BLaER1 treated with 17β-estradiol and CSF1 and Interleukin-3, amounts not matched to agents 10 nM and 100 nM (cell line): ENCODE data around the gene FARP1.

Source experiments
- H3K27ac ChIP-seq, 11 experiments: shearing (Covaris generic); formaldehyde crosslinking; 2 replicates each; pipeline ENCODE4 v1.8.1; 2022
- H3K27me3 ChIP-seq, 11 experiments: shearing (Covaris generic); formaldehyde crosslinking; 2 replicates each; pipeline ENCODE4 v1.8.1; 2022
- H3K36me3 ChIP-seq, 11 experiments: shearing (Covaris generic); formaldehyde crosslinking; 2 replicates each; pipeline ENCODE4 v1.8.1; 2022
- H3K4me1 ChIP-seq, 10 experiments: shearing (Covaris generic); formaldehyde crosslinking; 2 replicates each; pipeline ENCODE4 v1.8.1; 2022
- H3K4me2 ChIP-seq, 11 experiments: shearing (Covaris generic); formaldehyde crosslinking; 2 replicates each; pipeline ENCODE4 v1.8.1; 2022
- H3K4me3 ChIP-seq, 10 experiments: shearing (Covaris generic); formaldehyde crosslinking; 2 replicates each; pipeline ENCODE4 v1.8.1; 2022
- H3K9ac ChIP-seq, 11 experiments: shearing (Covaris generic); formaldehyde crosslinking; 2 replicates each; pipeline ENCODE4 v1.8.1; 2022
- H3K9me3 ChIP-seq, 11 experiments: shearing (Covaris generic); formaldehyde crosslinking; replicated peaks in 1 of 11; 2 replicates each; pipeline ENCODE4 v1.8.1; 2022
- H4K20me1 ChIP-seq, 11 experiments: shearing (Covaris generic); formaldehyde crosslinking; 2 replicates each; pipeline ENCODE4 v1.8.1; 2022
- Cebpa-rat ChIP-seq, 11 experiments: shearing (Covaris generic); IDR thresholded peaks; 2 replicates each; pipeline ENCODE4 v1.8.1; 2022

Gene FARP1

GRCh38 chr13:98278068-98278724 is 135.3 kb downstream of the FARP1 start:
- Histone ChIP-seq H3K27ac (peak overlapping the region in 1 of 11 experiments; percentile 6; a peak in 1 of 22 replicates), H3K9ac (no peak overlapping the region), H3K9me3 (no peaks in the 10 kb centered on the region), H3K4me1 (peaks cover 40 to 61% (median 51%) of the 10 kb centered on the region in 10 experiments), H3K36me3 (no peaks in the 10 kb centered on the region), H3K27me3 (no peaks in the 10 kb centered on the region), H3K4me3 (no peak overlapping the region), H3K4me2 (peak overlapping the region in 4 of 11 experiments; percentile 2 to 23 (median 8); a peak in 3 of 22 replicates), H4K20me1 (peaks cover 0 to 12% (median 0%) of the 10 kb centered on the region in 11 experiments; a peak in 2 of 22 replicates)
- no peak for TF ChIP-seq Cebpa-rat (IDR thresholded peaks at IDR 0.05)

- no peaks in the 10 kb centered on the region for H3K27me3 ChIP-seq
- H3K9ac ChIP-seq: peak overlapping the region; percentile 71 to 84 (median 80)
- H4K20me1 ChIP-seq: peaks cover 0 to 6% (median 0%) of the 10 kb centered on the region in 11 experiments; a peak in 2 of 22 replicates
- H3K9me3 ChIP-seq: no peaks in the 10 kb centered on the region
- H3K4me1 ChIP-seq: peaks cover 43 to 59% (median 49%) of the 10 kb centered on the region in 10 experiments
- peak overlapping the region; percentile 80 to 93 (median 88); a peak in 21 of 22 replicates for H3K27ac ChIP-seq
- TF ChIP-seq Cebpa-rat (IDR thresholded peaks at IDR 0.05): peak in 5 of 11 experiments; percentile 24 to 54 (median 37); a peak in 2 of 22 replicates
- H3K36me3 ChIP-seq: no peaks in the 10 kb centered on the region
- peak overlapping the region; percentile 82 to 98 (median 94) for H3K4me2 ChIP-seq
- peak overlapping the region; percentile 49 to 71 (median 58) for H3K4me3 ChIP-seq
These were observed 136.7 kb downstream of the FARP1 start for GRCh38 chr13:98279473-98280175.

GRCh38 chr13:98280176-98280510 is 137.2 kb downstream of the FARP1 start:
- Histone ChIP-seq H4K20me1 (peaks cover 0 to 4% (median 0%) of the 10 kb centered on the region in 11 experiments; a peak in 1 of 22 replicates), H3K27me3 (no peaks in the 10 kb centered on the region), H3K9ac (peak overlapping the region; percentile 71 to 84 (median 80)), H3K4me1 (peaks cover 43 to 59% (median 49%) of the 10 kb centered on the region in 10 experiments), H3K4me2 (peak overlapping the region; percentile 82 to 98 (median 94)), H3K4me3 (peak overlapping the region; percentile 49 to 71 (median 58)), H3K27ac (peak overlapping the region; percentile 80 to 93 (median 88)), H3K9me3 (no peaks in the 10 kb centered on the region), H3K36me3 (no peaks in the 10 kb centered on the region)
- TF ChIP-seq Cebpa-rat (IDR thresholded peaks at IDR 0.05): no peak

- no peak overlapping the region for H3K4me3 ChIP-seq
- H3K27me3 ChIP-seq: no peaks in the 10 kb centered on the region
- H3K36me3 ChIP-seq: peaks cover 0 to 5% (median 0%) of the 10 kb centered on the region in 11 experiments; a peak in 2 of 22 replicates
- H3K4me1 ChIP-seq: peaks cover 18 to 42% (median 29%) of the 10 kb centered on the region in 10 experiments
- 0 out of 22 replicates have a peak overlapping the region, but pooled peaks of 2 of the 11 experiments have one; percentile 6 to 17 for H3K4me2 ChIP-seq
- H3K9me3 ChIP-seq: 0 out of 22 replicates have a peak, but pooled peaks cover 0 to 4% (median 0%) of the 10 kb centered on the region in 11 experiments
- H3K9ac ChIP-seq: no peak overlapping the region
- no peak overlapping the region for H3K27ac ChIP-seq
- H4K20me1 ChIP-seq: peaks cover 0 to 4% (median 0%) of the 10 kb centered on the region in 11 experiments; a peak in 1 of 22 replicates
- TF ChIP-seq Cebpa-rat (IDR thresholded peaks at IDR 0.05): no peak
These were observed 141.8 kb downstream of the FARP1 start for GRCh38 chr13:98284679-98285078.

GRCh38 chr13:98285317-98285716 is 142.4 kb downstream of the FARP1 start:
- H3K27ac ChIP-seq: no peak overlapping the region
- H4K20me1 ChIP-seq: peaks cover 0 to 4% (median 0%) of the 10 kb centered on the region in 11 experiments; a peak in 1 of 22 replicates
- peaks cover 13 to 38% (median 23%) of the 10 kb centered on the region in 10 experiments for H3K4me1 ChIP-seq
- peaks cover 0 to 12% (median 0%) of the 10 kb centered on the region in 11 experiments; a peak in 2 of 22 replicates for H3K36me3 ChIP-seq
- H3K4me2 ChIP-seq: 0 out of 22 replicates have a peak overlapping the region, but pooled peaks of 3 of the 11 experiments have one; percentile 6 to 17 (median 14)
- H3K9me3 ChIP-seq: peaks cover 0 to 6% (median 3%) of the 10 kb centered on the region in 11 experiments; a peak in 7 of 22 replicates
- H3K27me3 ChIP-seq: no peaks in the 10 kb centered on the region
- TF ChIP-seq Cebpa-rat (IDR thresholded peaks at IDR 0.05): no peak
- H3K9ac ChIP-seq: no peak overlapping the region
- H3K4me3 ChIP-seq: no peak overlapping the region

- no peak for TF ChIP-seq Cebpa-rat (IDR thresholded peaks at IDR 0.05)
- H3K36me3 ChIP-seq: peaks cover 0 to 17% (median 0%) of the 10 kb centered on the region in 11 experiments; a peak in 2 of 22 replicates
These were observed 143.1 kb downstream of the FARP1 start for GRCh38 chr13:98285852-98286594.

GRCh38 chr13:98286799-98287198 is 143.9 kb downstream of the FARP1 start:
- no peaks in the 10 kb centered on the region for H3K27me3 ChIP-seq
- H3K9ac ChIP-seq: no peak overlapping the region
- peaks cover 3 to 23% (median 10%) of the 10 kb centered on the region in 10 experiments; a peak in 18 of 20 replicates for H3K4me1 ChIP-seq
- no peak overlapping the region for H3K4me2 ChIP-seq
- peaks cover 0 to 8% (median 5%) of the 10 kb centered on the region in 11 experiments; a peak in 7 of 22 replicates for H3K9me3 ChIP-seq
- peaks cover 0 to 7% (median 0%) of the 10 kb centered on the region in 11 experiments; a peak in 2 of 22 replicates for H4K20me1 ChIP-seq
- H3K36me3 ChIP-seq: peaks cover 0 to 17% (median 0%) of the 10 kb centered on the region in 11 experiments; a peak in 2 of 22 replicates
- no peak overlapping the region for H3K4me3 ChIP-seq
- no peak for TF ChIP-seq Cebpa-rat (IDR thresholded peaks at IDR 0.05)
- H3K27ac ChIP-seq: no peak overlapping the region

More at GRCh38 chr13:98285852-98286594, 143.1 kb downstream of the FARP1 start:
- Histone ChIP-seq H3K27ac (no peak overlapping the region), H3K9me3 (peaks cover 0 to 8% (median 5%) of the 10 kb centered on the region in 11 experiments; a peak in 7 of 22 replicates), H3K9ac (no peak overlapping the region), H3K27me3 (no peaks in the 10 kb centered on the region), H3K4me1 (peaks cover 7 to 31% (median 17%) of the 10 kb centered on the region in 10 experiments), H4K20me1 (peaks cover 0 to 4% (median 0%) of the 10 kb centered on the region in 11 experiments; a peak in 1 of 22 replicates), H3K4me2 (peak overlapping the region in 4 of 11 experiments; percentile 6 to 18 (median 16); a peak in 2 of 22 replicates), H3K4me3 (no peak overlapping the region)

- Histone ChIP-seq H3K27ac (no peak overlapping the region), H3K27me3 (no peaks in the 10 kb centered on the region), H3K4me2 (no peak overlapping the region), H3K36me3 (peaks cover 0 to 17% (median 0%) of the 10 kb centered on the region in 11 experiments; a peak in 2 of 22 replicates), H3K4me3 (no peak overlapping the region), H3K9me3 (peaks cover 0 to 8% (median 5%) of the 10 kb centered on the region in 11 experiments; a peak in 7 of 22 replicates), H4K20me1 (peaks cover 0 to 17% (median 0%) of the 10 kb centered on the region in 11 experiments; a peak in 2 of 22 replicates), H3K9ac (no peak overlapping the region), H3K4me1 (peaks cover 0 to 16% (median 6%) of the 10 kb centered on the region in 10 experiments; a peak in 12 of 20 replicates)
- no peak for TF ChIP-seq Cebpa-rat (IDR thresholded peaks at IDR 0.05)
These were observed 145.3 kb downstream of the FARP1 start for GRCh38 chr13:98288211-98288610.
